Gastrocnemius medialis (tissue), 4 donors: ENCODE results near the gene PSTPIP2.

Source experiments
- POLR2A ChIP-seq, 2 donors: fragments of 450-650 bp; IDR thresholded peaks; one replicate each; pipeline ENCODE4 v1.6.1; 2017; ENCODE audit warnings: antibody characterized with exemption in 2 of 2, mild to moderate bottlenecking in 2 of 2, moderate library complexity in 2 of 2
- TF ChIP-seq, protein P1 (sequence below), 5 experiments: fragments of 450-650 bp in 3 of 5; fragments of 200-600 bp in 2 of 5; sonication (generic) in 2 of 5; IDR thresholded peaks in 4 of 5; conservative IDR thresholded peaks in 1 of 5; 1 replicate in 4 of 5; 2 replicates in 1 of 5; pipeline ENCODE4 v1.5.1; 2016 to 2019; ENCODE audit warnings: antibody characterized with exemption in 5 of 5, mild to moderate bottlenecking in 3 of 5, moderate library complexity in 3 of 5

DNA sequence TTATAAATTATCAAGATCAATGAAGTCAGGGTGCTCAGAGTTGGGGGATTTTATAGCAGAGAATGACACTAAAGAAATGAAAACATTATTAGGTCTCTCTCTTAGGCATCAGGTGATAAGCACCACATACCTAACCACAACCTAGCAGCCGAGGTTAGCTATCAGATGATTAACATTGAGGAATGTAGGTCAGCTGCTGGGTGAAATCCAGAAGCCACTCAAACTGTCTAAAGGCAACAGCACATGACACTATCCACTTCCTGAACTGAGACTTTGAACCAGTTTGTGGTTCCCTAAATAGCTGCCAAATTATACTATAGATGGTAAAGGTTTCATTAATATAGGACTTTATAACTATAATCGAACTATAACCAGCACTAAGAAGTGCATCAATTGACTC lies 109.6 kb downstream of the PSTPIP2 start:
- TF ChIP-seq, protein P1, sequence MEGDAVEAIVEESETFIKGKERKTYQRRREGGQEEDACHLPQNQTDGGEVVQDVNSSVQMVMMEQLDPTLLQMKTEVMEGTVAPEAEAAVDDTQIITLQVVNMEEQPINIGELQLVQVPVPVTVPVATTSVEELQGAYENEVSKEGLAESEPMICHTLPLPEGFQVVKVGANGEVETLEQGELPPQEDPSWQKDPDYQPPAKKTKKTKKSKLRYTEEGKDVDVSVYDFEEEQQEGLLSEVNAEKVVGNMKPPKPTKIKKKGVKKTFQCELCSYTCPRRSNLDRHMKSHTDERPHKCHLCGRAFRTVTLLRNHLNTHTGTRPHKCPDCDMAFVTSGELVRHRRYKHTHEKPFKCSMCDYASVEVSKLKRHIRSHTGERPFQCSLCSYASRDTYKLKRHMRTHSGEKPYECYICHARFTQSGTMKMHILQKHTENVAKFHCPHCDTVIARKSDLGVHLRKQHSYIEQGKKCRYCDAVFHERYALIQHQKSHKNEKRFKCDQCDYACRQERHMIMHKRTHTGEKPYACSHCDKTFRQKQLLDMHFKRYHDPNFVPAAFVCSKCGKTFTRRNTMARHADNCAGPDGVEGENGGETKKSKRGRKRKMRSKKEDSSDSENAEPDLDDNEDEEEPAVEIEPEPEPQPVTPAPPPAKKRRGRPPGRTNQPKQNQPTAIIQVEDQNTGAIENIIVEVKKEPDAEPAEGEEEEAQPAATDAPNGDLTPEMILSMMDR (IDR thresholded peaks at IDR 0.05 in 4 of 5, conservative IDR thresholded peaks at IDR 0.05 in 1 of 5), result no peak
- TF ChIP-seq POLR2A (IDR thresholded peaks at IDR 0.05), result no peak
